A673 (cell line): Measurements from ENCODE around the gene DLG2.

Experiments used
- EZH2 ChIP-seq: fragments of 200-600 bp; sonication (generic); IDR thresholded peaks from 2 replicates; pipeline ENCODE4 v1.6.1; 2017; ENCODE audit warnings: borderline replicate concordance, low read depth, mild to moderate bottlenecking, mixed read lengths, antibody characterized with exemption, low read length; ENCODE audit not compliant: poor library complexity, severe bottlenecking
- TF ChIP-seq, protein P1 (sequence below): fragments of 300-800, 200-600 bp; sonication (generic); conservative IDR thresholded peaks from 2 replicates; pipeline ENCODE4 v1.5.1; 2017; ENCODE audit warnings: low read depth, mild to moderate bottlenecking, antibody characterized with exemption, low read length, moderate library complexity, mixed read lengths

DNA sequence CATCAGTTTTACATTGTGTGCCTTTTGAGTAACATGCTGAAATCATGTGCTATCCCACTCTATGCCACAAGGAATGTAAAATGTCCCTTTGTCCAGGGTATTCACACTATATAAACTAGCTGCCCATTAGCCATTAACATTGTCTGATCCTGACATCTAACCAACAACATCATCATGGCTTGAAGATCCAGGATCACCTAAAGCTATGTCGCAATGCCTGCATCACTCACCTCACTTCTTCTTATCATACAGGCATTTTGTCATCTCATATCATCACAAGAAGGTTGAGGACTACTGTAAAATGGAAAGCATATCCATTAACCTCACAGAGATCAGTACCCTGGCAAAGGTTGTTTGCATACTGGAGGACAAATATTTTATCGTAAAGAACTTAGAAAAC lies 742.3 kb downstream of the DLG2 start:
- TF ChIP-seq, protein P1, sequence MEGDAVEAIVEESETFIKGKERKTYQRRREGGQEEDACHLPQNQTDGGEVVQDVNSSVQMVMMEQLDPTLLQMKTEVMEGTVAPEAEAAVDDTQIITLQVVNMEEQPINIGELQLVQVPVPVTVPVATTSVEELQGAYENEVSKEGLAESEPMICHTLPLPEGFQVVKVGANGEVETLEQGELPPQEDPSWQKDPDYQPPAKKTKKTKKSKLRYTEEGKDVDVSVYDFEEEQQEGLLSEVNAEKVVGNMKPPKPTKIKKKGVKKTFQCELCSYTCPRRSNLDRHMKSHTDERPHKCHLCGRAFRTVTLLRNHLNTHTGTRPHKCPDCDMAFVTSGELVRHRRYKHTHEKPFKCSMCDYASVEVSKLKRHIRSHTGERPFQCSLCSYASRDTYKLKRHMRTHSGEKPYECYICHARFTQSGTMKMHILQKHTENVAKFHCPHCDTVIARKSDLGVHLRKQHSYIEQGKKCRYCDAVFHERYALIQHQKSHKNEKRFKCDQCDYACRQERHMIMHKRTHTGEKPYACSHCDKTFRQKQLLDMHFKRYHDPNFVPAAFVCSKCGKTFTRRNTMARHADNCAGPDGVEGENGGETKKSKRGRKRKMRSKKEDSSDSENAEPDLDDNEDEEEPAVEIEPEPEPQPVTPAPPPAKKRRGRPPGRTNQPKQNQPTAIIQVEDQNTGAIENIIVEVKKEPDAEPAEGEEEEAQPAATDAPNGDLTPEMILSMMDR = no peak
- no peak for TF ChIP-seq EZH2
